T47D (cell line): ENCODE data around the gene COL27A1.

Experiments
- DNase-seq, 2 experiments: peaks; one replicate each; pipeline versions ENCODE4 v3.0.0 to v3.0.0-alpha.2; 2011 to 2012; ENCODE audit warnings: low read depth in 1 of 2, low spot score in 1 of 2
- JUND ChIP-seq: IDR thresholded peaks from 2 replicates; pipeline ENCODE4 v1.6.1; 2012; ENCODE audit warnings: low read depth
- in situ Hi-C: cut with HindIII; loops from 2 replicates; pipeline ENCODE4 v1.10.0; 2016; ENCODE audit warnings: low sequenced_read_pairs, low pct_unique_long_range_greater_than_20kb

The COL27A1 gene

GRCh38 chr9:114169029-114169951, 14.0 kb downstream of the COL27A1 start:
- TF ChIP-seq JUND: no peak
- in situ Hi-C loops: no loop called here
- no peak for DNase-seq

- no peak for TF ChIP-seq JUND
- in situ Hi-C loops: no loop called here
Observed at GRCh38 chr9:114169952-114170770, 14.8 kb downstream of the COL27A1 start.

DNA sequence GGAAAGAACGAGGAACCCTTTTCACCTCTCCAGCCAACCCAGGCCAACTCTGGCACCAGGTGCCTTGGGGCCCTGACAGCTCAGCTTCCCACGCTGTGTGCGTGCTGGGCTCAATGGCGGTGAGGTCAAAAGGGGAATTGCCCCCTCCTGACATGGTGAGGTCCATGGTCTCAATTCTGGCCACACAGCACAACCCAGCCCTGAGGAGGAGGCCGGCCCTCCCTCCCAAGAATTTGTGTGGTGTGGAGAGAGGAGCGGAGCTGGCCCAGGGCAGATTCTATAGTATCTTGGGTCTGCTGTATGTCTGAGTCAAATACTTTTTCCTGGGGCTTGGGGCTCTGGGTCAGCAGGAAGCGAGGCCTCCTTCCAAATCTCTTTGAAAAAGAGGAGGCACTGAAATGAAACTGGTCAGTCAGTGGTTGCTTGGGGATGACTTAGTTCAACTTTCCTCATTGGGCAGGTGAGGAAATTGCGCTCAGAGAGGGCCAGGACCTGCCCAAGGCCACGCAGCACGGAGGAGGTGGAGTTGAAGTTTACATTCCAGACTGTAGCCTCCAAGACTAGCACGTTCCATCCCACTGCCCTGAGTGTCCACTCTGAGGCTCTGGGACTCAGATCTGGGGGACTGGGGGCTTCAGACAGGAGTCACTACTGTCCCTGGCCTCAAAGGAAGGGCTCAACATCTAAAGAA, 15.6 kb downstream of the COL27A1 start:
- no peak for DNase-seq
- in situ Hi-C loops: no loop called here
- no peak for TF ChIP-seq JUND

More at GRCh38 chr9:114169952-114170770, 14.8 kb downstream of the COL27A1 start:
- DNase-seq: no peak

GRCh38 chr9:114171500-114171899, 16.2 kb downstream of the COL27A1 start:
- DNase-seq: no peak
- in situ Hi-C loops: no loop called here
- TF ChIP-seq JUND: no peak

GRCh38 chr9:114172981-114173833, 17.9 kb downstream of the COL27A1 start:
- DNase-seq: no peak
- in situ Hi-C loops: no loop called here
- TF ChIP-seq JUND: no peak

GRCh38 chr9:114174557-114174875, 19.2 kb downstream of the COL27A1 start:
- in situ Hi-C loops: no loop called here
- DNase-seq: no peak
- TF ChIP-seq JUND: no peak

- no peak for TF ChIP-seq JUND
- in situ Hi-C loops: no loop called here
- no peak for DNase-seq
Observed at GRCh38 chr9:114174876-114175771, 19.8 kb downstream of the COL27A1 start.

DNA sequence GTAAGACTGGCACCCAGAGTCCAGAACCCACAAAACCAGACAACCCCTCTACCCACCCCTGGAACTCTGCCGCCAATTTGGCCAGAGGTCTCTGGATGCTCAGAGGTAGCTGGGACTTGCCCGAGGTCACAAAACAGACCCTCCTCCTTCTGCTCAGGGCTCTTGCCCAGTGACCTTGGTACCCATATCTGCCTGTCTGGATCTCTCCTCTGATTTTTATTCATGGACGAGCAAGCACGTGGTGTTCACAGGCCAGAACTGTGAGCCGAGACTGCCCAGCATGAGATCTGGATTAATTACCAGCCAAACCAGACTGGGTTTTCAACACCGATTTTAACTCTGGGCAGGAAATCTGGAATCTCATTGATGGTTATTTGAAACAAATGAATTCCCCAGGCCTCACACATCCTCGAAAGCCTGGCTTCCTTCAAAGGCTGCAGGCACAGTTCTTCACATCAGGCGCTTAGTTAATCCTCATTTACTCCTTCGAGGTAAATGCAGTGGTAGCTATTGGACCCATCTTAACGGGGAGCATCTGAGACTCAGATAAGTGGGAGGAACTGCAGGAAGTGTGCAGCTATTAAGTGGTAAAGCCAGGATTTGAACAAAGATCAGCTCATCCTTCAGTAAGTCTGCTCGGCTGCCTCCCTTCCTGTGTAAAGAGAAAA, 21.4 kb downstream of the COL27A1 start:
- in situ Hi-C loops: no loop called here
- DNase-seq: no peak
- no peak for TF ChIP-seq JUND

- no peak for DNase-seq
- in situ Hi-C loops: no loop called here
- no peak for TF ChIP-seq JUND
Observed at GRCh38 chr9:114177423-114178064, 22.2 kb downstream of the COL27A1 start.

GRCh38 chr9:114178076-114178475, 22.7 kb downstream of the COL27A1 start:
- TF ChIP-seq JUND: no peak
- in situ Hi-C loops: no loop called here
- no peak for DNase-seq
